ENCODE data around the gene PBOV1.

DNA sequence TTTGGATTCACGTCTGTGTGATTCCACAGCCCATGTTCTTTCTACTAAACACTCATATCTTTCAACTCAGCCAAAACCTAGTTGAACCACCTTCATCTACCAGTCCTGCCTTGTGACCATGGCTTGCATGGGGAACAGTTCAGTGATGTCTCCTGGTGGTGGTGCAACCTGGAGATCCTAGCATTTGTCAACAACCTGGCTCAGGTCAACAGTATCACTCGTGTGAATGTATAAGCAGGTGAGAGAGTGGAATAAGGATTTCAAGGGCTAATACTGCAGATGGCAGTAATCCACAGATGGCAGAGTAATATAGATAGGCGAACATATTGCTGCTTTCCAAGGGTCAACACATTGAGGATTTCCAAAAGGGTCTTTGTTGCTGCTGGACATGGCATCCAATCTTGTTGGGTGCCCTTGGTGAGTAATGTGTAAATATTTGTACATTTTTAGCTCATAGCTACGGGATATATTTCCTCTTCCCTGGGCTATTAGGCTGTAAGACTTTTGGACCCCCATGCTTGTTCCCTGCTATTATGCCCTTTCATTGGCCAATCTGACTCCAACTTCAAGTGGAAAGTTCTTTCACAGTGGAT is 13.4 kb downstream of the PBOV1 start:
- TF ChIP-seq CTCF (conservative IDR thresholded peaks at IDR 0.05) (no peak), ZFX (IDR thresholded peaks at IDR 0.05) (no peak)

All from C4-2B (cell line).